T-helper 2 cell treated with Interferon-gamma antibody and Interleukin-4, amounts not matched to agents 5 μg/mL and 100 μg/mL, for 36 hours (primary cell): ENCODE results near the gene MEIS2.

ENCODE experiments used
- DNase-seq: peaks from one replicate; pipeline ENCODE4 v3.0.0; 2021; ENCODE audit warnings: low spot score
- H3K27ac Mint-ChIP-seq: one replicate; pipeline ENCODE4 v1.8.0; 2021; ENCODE audit warnings: mild to moderate bottlenecking, mixed read lengths
- H3K27me3 Mint-ChIP-seq: one replicate; pipeline ENCODE4 v1.8.0; 2021; ENCODE audit warnings: low read depth, mixed read lengths
- H3K36me3 Mint-ChIP-seq: one replicate; pipeline ENCODE4 v1.8.0; 2021; ENCODE audit warnings: low read depth, mixed read lengths
- H3K4me1 Mint-ChIP-seq: one replicate; pipeline ENCODE4 v1.8.0; 2021; ENCODE audit warnings: low read depth, mixed read lengths
- H3K4me3 Mint-ChIP-seq: one replicate; pipeline ENCODE4 v1.8.0; 2022; ENCODE audit warnings: mild to moderate bottlenecking, moderate library complexity, mixed read lengths
- H3K9me3 Mint-ChIP-seq: one replicate; pipeline ENCODE4 v1.8.0; 2021; ENCODE audit warnings: mixed read lengths

The MEIS2 gene

DNA sequence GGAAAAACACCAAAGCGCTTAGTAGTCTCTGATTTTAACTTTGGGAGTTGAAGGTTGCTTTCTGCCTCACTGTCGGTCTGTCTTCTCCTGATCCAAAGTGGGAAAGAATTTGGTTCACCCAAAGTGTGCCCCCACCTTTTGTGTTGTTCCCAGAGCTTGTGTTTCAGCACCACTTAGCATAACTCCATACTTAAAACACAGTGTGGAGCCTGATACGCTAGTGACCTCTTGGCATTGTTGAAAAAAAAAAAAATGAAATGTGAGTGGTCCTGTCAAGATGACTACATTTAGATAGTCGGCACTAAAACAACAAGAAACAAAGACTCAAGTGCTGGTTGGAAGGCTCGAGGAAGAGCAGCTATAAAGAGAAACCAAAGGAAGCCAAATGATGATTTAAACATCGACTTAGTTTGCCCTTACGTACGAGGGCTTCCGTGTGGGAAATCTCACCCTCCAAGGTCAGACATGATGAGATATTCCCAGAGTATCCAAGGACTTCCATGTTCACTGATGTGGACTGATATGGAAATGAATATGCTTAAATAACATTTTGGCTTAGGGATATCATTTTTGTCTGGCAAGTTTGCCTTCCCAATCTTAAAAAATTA lies 178.8 kb downstream of the MEIS2 start:
- no peaks in the 10 kb centered on the region for H3K27me3 Mint-ChIP-seq
- no peaks in the 10 kb centered on the region for H3K9me3 Mint-ChIP-seq
- H3K4me1 Mint-ChIP-seq = no peaks in the 10 kb centered on the region
- H3K27ac Mint-ChIP-seq = no peak overlapping the region
- H3K4me3 Mint-ChIP-seq = no peak overlapping the region
- no peaks in the 10 kb centered on the region for H3K36me3 Mint-ChIP-seq
- no peak for DNase-seq

GRCh38 chr15:36917411-36918267 lies 182.7 kb downstream of the MEIS2 start:
- Mint-ChIP-seq H3K9me3 (no peaks in the 10 kb centered on the region), H3K4me3 (no peak overlapping the region)

GRCh38 chr15:36914960-36915808 lies 185.2 kb downstream of the MEIS2 start:
- Mint-ChIP-seq H3K27me3 (no peaks in the 10 kb centered on the region), H3K9me3 (no peaks in the 10 kb centered on the region), H3K4me3 (no peak overlapping the region), H3K36me3 (no peaks in the 10 kb centered on the region), H3K27ac (no peak overlapping the region), H3K4me1 (no peaks in the 10 kb centered on the region)
- DNase-seq = no peak

More at GRCh38 chr15:36917411-36918267, 182.7 kb downstream of the MEIS2 start:
- Mint-ChIP-seq H3K36me3 (no peaks in the 10 kb centered on the region), H3K4me1 (no peaks in the 10 kb centered on the region), H3K27ac (no peak overlapping the region), H3K27me3 (no peaks in the 10 kb centered on the region)
- no peak for DNase-seq

DNA sequence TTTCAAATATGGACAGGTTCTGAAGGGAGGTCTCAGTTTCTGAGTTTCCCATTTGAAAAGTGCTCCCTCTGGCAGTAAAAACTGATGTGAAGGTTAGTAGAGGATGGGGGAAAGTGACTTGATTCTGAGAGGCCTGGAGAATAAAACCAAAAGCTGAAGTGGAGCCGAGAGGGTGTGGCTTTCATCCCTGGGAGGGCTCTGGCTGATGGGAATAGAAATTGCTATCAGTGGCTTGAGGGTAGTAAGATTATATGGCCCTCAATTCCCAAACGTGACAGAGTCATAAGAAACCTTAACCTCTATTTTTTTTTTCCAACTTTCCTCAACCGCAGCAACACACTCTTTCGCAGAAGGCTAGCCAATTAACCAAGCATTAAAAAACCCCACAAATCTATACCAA lies 185.9 kb downstream of the MEIS2 start:
- no peaks in the 10 kb centered on the region for H3K36me3 Mint-ChIP-seq
- H3K27ac Mint-ChIP-seq = no peak overlapping the region
- no peak for DNase-seq
- no peaks in the 10 kb centered on the region for H3K4me1 Mint-ChIP-seq
- no peak overlapping the region for H3K4me3 Mint-ChIP-seq
- no peaks in the 10 kb centered on the region for H3K27me3 Mint-ChIP-seq
- H3K9me3 Mint-ChIP-seq = no peaks in the 10 kb centered on the region

DNA sequence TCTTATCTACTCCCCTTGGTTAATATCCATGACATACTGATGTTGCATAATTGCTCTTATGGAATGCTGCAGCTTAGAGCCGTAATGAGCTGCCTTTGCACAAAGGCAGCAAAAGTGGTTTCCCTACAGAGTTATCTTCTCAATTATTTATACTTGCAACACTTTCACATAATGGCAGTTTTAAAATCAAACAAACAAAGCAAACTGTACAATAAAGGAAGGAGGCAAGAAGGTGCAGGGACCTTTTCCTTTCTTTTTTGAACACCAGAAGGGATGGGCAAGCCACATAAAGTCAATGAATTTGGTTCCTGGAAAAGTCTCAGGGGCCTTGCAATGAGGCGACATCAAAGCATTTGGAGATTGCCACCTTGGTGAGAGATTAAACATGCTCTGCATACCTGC lies 188.0 kb downstream of the MEIS2 start:
- Mint-ChIP-seq H3K9me3 (no peaks in the 10 kb centered on the region), H3K4me3 (no peak overlapping the region), H3K27ac (no peak overlapping the region), H3K4me1 (no peaks in the 10 kb centered on the region), H3K27me3 (no peaks in the 10 kb centered on the region), H3K36me3 (no peaks in the 10 kb centered on the region)
- no peak for DNase-seq

- no peaks in the 10 kb centered on the region for H3K27me3 Mint-ChIP-seq
- DNase-seq = no peak
- no peaks in the 10 kb centered on the region for H3K9me3 Mint-ChIP-seq
- no peak overlapping the region for H3K27ac Mint-ChIP-seq
- no peaks in the 10 kb centered on the region for H3K36me3 Mint-ChIP-seq
- no peak overlapping the region for H3K4me3 Mint-ChIP-seq
- H3K4me1 Mint-ChIP-seq = no peaks in the 10 kb centered on the region
Measured at GRCh38 chr15:36911322-36911944, 188.9 kb downstream of the MEIS2 start.

- Mint-ChIP-seq H3K9me3 (no peaks in the 10 kb centered on the region), H3K27me3 (no peaks in the 10 kb centered on the region), H3K27ac (no peak overlapping the region), H3K4me1 (no peaks in the 10 kb centered on the region), H3K36me3 (no peaks in the 10 kb centered on the region), H3K4me3 (no peak overlapping the region)
- no peak for DNase-seq
Measured at GRCh38 chr15:36908991-36909390, 191.4 kb downstream of the MEIS2 start.

- no peak overlapping the region for H3K4me3 Mint-ChIP-seq
- H3K9me3 Mint-ChIP-seq = no peaks in the 10 kb centered on the region
- H3K36me3 Mint-ChIP-seq = no peaks in the 10 kb centered on the region
- H3K4me1 Mint-ChIP-seq = no peaks in the 10 kb centered on the region
- no peak for DNase-seq
- no peaks in the 10 kb centered on the region for H3K27me3 Mint-ChIP-seq
- H3K27ac Mint-ChIP-seq = no peak overlapping the region
Measured at GRCh38 chr15:36907295-36907694, 193.1 kb downstream of the MEIS2 start.

DNA sequence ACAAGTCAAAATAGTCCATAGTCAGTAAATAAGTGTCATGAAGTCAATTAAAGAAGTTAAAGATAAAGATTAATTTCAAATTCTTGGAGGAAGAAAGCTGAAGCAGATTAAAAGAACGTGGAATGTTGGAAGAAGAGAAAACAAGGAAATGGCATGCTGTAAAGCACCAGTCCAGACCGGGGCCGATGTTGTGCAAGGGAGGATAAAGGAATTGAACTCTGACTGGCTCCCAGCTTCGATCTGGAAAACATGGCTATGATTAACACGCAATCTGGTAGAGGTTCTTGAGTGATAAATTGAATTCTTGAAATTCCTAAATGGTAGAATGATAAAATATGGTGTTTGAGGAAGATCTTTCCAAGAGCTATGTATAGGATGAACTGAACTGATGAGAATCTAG lies 194.4 kb downstream of the MEIS2 start:
- H3K4me3 Mint-ChIP-seq = no peak overlapping the region
- DNase-seq = no peak
- H3K4me1 Mint-ChIP-seq = no peaks in the 10 kb centered on the region
- H3K36me3 Mint-ChIP-seq = no peaks in the 10 kb centered on the region
- H3K27me3 Mint-ChIP-seq = no peaks in the 10 kb centered on the region
- H3K9me3 Mint-ChIP-seq = no peaks in the 10 kb centered on the region
- no peak overlapping the region for H3K27ac Mint-ChIP-seq

GRCh38 chr15:36904715-36905114 lies 195.6 kb downstream of the MEIS2 start:
- DNase-seq = no peak
- no peak overlapping the region for H3K27ac Mint-ChIP-seq
- no peaks in the 10 kb centered on the region for H3K27me3 Mint-ChIP-seq
- H3K36me3 Mint-ChIP-seq = no peaks in the 10 kb centered on the region
- H3K4me1 Mint-ChIP-seq = no peaks in the 10 kb centered on the region
- no peak overlapping the region for H3K4me3 Mint-ChIP-seq
- no peaks in the 10 kb centered on the region for H3K9me3 Mint-ChIP-seq

DNA sequence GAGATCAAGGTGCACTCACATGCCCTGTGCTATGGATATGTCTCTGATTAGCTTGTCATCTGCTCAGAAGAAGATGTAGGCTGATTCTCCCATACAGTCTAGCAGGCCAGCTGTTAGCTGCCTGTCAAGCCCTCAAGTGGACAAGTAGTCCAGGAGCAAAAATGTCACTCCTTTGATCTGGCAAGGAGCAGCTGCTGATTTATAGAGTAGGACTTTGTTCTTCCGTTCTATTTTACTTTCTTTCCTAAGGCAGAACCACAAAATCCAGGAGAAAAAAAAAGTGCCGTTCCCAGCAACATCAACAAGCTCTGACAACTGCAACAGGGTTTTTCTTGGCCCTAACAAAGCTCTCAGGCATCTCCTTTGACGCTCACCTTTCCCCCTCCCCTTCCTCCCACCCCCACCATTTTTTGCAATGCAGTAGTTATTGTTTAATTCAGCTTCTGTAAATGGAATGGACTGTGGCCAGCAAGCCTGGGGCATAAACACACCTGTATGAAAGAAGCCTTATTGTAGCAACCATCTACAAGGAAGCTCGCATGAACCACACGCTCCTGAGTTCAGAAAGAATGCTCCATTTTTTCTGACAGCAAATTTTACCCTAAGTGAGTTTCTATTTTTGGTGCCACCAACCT lies 196.3 kb downstream of the MEIS2 start:
- no peak overlapping the region for H3K4me3 Mint-ChIP-seq
- H3K36me3 Mint-ChIP-seq = no peaks in the 10 kb centered on the region
- no peaks in the 10 kb centered on the region for H3K4me1 Mint-ChIP-seq
- H3K27me3 Mint-ChIP-seq = no peaks in the 10 kb centered on the region
- no peaks in the 10 kb centered on the region for H3K9me3 Mint-ChIP-seq
- DNase-seq = no peak
- H3K27ac Mint-ChIP-seq = no peak overlapping the region

DNA sequence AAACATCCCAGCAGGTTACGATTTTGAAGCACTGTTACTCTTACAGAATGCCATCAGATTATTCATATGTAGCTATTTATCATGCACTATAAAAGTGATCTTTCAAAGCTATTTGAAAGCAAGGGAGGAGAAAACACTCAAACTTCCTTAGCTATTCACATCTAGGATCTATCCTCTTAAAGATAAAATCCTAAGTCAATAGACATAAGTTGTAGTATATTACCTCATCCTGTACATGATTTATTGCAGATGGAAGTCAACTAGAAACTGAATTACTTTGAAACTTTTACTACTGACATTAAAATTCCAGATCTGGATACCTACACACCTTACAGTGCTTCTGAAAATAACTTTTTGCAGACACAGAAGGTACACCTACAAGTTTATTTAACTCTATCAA lies 197.2 kb downstream of the MEIS2 start:
- no peaks in the 10 kb centered on the region for H3K4me1 Mint-ChIP-seq
- H3K4me3 Mint-ChIP-seq = no peak overlapping the region

DNA sequence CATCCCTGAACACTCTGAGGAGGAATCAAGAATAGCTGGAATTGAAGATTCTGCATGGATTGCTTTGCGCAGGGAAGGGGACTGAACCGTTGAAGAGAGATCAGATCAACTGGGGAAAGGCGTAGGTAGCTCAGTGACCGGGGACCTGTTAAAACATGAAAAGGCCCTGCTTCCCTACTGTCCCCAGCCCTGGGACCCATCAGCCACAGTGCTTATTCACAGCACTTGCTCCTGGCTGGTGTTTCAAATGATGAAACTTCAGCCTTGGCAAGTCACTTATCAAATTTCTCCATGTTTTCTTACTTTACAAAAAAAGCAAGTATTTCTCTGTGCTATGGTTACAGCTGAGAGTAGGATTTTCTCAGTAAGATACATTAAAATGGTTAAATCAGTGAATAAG lies 199.3 kb downstream of the MEIS2 start:
- H3K4me1 Mint-ChIP-seq = no peaks in the 10 kb centered on the region
- H3K27me3 Mint-ChIP-seq = no peaks in the 10 kb centered on the region
- H3K36me3 Mint-ChIP-seq = no peaks in the 10 kb centered on the region
- DNase-seq = no peak
- no peak overlapping the region for H3K27ac Mint-ChIP-seq
- H3K4me3 Mint-ChIP-seq = no peak overlapping the region
- H3K9me3 Mint-ChIP-seq = no peaks in the 10 kb centered on the region

More for the DNA sequence above, 197.2 kb downstream of the MEIS2 start:
- no peaks in the 10 kb centered on the region for H3K9me3 Mint-ChIP-seq
- H3K27ac Mint-ChIP-seq = no peak overlapping the region
- DNase-seq = no peak
- H3K36me3 Mint-ChIP-seq = no peaks in the 10 kb centered on the region
- H3K27me3 Mint-ChIP-seq = no peaks in the 10 kb centered on the region
